Measurements from ENCODE around the gene OTOL1. TPM values are rescaled to one million over a fixed set of nuclear protein-coding genes. Genes with fewer than 3 reads are reported as not detected.

The OTOL1 gene
- polyA plus RNA-seq, 4 donors, result not detected

- Histone ChIP-seq H3K4me1 (ENCODE audit: control insufficient read depth in 3 of 3, insufficient read depth in 2 of 3, low read depth in 1 of 3, low read length in 2 of 3) (no peaks in the 10 kb centered on the region), H3K27ac (ENCODE audit: low read depth in 1 of 3, low read length in 2 of 3) (no peak overlapping the region), H3K4me3 (ENCODE audit: low read depth in 1 of 3, low read length in 3 of 3) (no peak overlapping the region), H3K27me3 (ENCODE audit: control insufficient read depth in 3 of 3, insufficient read depth in 3 of 3, low read length in 3 of 3) (no peaks in the 10 kb centered on the region), H3K36me3 (ENCODE audit: control insufficient read depth in 3 of 3, insufficient read depth in 2 of 3, low read depth in 1 of 3, low read length in 3 of 3) (no peaks in the 10 kb centered on the region), H3K9me3 (ENCODE audit: control insufficient read depth in 2 of 2, insufficient read depth in 1 of 2, low read depth in 1 of 2, low read length in 1 of 2) (no peaks in the 10 kb centered on the region)
- FAIRE-seq, result no peak
- DNase-seq, result peak in 1 of 2 donors; percentile 4
- WGBS, 3 donors, result 38 to 61% (median 50%) methylated on average over 2 of the region's 2 CpGs
These were observed 12.4 kb downstream of the OTOL1 start for GRCh38 chr3:161508852-161509477.

GRCh38 chr3:161510510-161511260 lies 14.1 kb downstream of the OTOL1 start:
- no peaks in the 10 kb centered on the region for H3K4me1 ChIP-seq (ENCODE audit: control insufficient read depth in 3 of 3, insufficient read depth in 2 of 3, low read depth in 1 of 3, low read length in 2 of 3)
- no peak for FAIRE-seq
- no peak overlapping the region for H3K27ac ChIP-seq (ENCODE audit: low read depth in 1 of 3, low read length in 2 of 3)
- no peaks in the 10 kb centered on the region for H3K27me3 ChIP-seq (ENCODE audit: control insufficient read depth in 3 of 3, insufficient read depth in 3 of 3, low read length in 3 of 3)
- 71 to 81% (median 73%) methylated on average over 6 of the region's 6 CpGs for WGBS, 3 donors
- H3K36me3 ChIP-seq (ENCODE audit: control insufficient read depth in 3 of 3, insufficient read depth in 2 of 3, low read depth in 1 of 3, low read length in 3 of 3), result no peaks in the 10 kb centered on the region
- H3K4me3 ChIP-seq (ENCODE audit: low read depth in 1 of 3, low read length in 3 of 3), result no peak overlapping the region
- no peak for DNase-seq
- H3K9me3 ChIP-seq (ENCODE audit: control insufficient read depth in 2 of 2, insufficient read depth in 1 of 2, low read depth in 1 of 2, low read length in 1 of 2), result no peaks in the 10 kb centered on the region

- no peak overlapping the region for H3K27ac ChIP-seq (ENCODE audit: low read depth in 1 of 3, low read length in 2 of 3)
- no peaks in the 10 kb centered on the region for H3K36me3 ChIP-seq (ENCODE audit: control insufficient read depth in 3 of 3, insufficient read depth in 2 of 3, low read depth in 1 of 3, low read length in 3 of 3)
- 78 to 92% (median 85%) methylated on average over 1 of the region's 1 CpG for WGBS, 3 donors
- FAIRE-seq, result no peak
- no peaks in the 10 kb centered on the region for H3K4me1 ChIP-seq (ENCODE audit: control insufficient read depth in 3 of 3, insufficient read depth in 2 of 3, low read depth in 1 of 3, low read length in 2 of 3)
- H3K27me3 ChIP-seq (ENCODE audit: control insufficient read depth in 3 of 3, insufficient read depth in 3 of 3, low read length in 3 of 3), result no peaks in the 10 kb centered on the region
- H3K4me3 ChIP-seq (ENCODE audit: low read depth in 1 of 3, low read length in 3 of 3), result no peak overlapping the region
- no peaks in the 10 kb centered on the region for H3K9me3 ChIP-seq (ENCODE audit: control insufficient read depth in 2 of 2, insufficient read depth in 1 of 2, low read depth in 1 of 2, low read length in 1 of 2)
- DNase-seq, result no peak
These were observed 27.3 kb downstream of the OTOL1 start for GRCh38 chr3:161523916-161524315.

- FAIRE-seq (no peak), DNase-seq (no peak)
- H3K4me3 ChIP-seq (ENCODE audit: low read depth in 1 of 3, low read length in 3 of 3), result no peak overlapping the region
- WGBS, 3 donors, result 33 to 82% (median 48%) methylated on average over 1 of the region's 1 CpG
- no peaks in the 10 kb centered on the region for H3K9me3 ChIP-seq (ENCODE audit: control insufficient read depth in 2 of 2, insufficient read depth in 1 of 2, low read depth in 1 of 2, low read length in 1 of 2)
- H3K4me1 ChIP-seq (ENCODE audit: control insufficient read depth in 3 of 3, insufficient read depth in 2 of 3, low read depth in 1 of 3, low read length in 2 of 3), result no peaks in the 10 kb centered on the region
- no peaks in the 10 kb centered on the region for H3K36me3 ChIP-seq (ENCODE audit: control insufficient read depth in 3 of 3, insufficient read depth in 2 of 3, low read depth in 1 of 3, low read length in 3 of 3)
- H3K27ac ChIP-seq (ENCODE audit: low read depth in 1 of 3, low read length in 2 of 3), result no peak overlapping the region
- no peaks in the 10 kb centered on the region for H3K27me3 ChIP-seq (ENCODE audit: control insufficient read depth in 3 of 3, insufficient read depth in 3 of 3, low read length in 3 of 3)
These were observed 35.3 kb downstream of the OTOL1 start for GRCh38 chr3:161531930-161532329.

- H3K4me1 ChIP-seq (ENCODE audit: control insufficient read depth in 3 of 3, insufficient read depth in 2 of 3, low read depth in 1 of 3, low read length in 2 of 3), result no peaks in the 10 kb centered on the region
- 69 to 88% (median 70%) methylated on average over 1 of the region's 1 CpG for WGBS, 3 donors
- H3K27ac ChIP-seq (ENCODE audit: low read depth in 1 of 3, low read length in 2 of 3), result no peak overlapping the region
- H3K36me3 ChIP-seq (ENCODE audit: control insufficient read depth in 3 of 3, insufficient read depth in 2 of 3, low read depth in 1 of 3, low read length in 3 of 3), result no peaks in the 10 kb centered on the region
- FAIRE-seq, result no peak
- DNase-seq, result no peak
- no peak overlapping the region for H3K4me3 ChIP-seq (ENCODE audit: low read depth in 1 of 3, low read length in 3 of 3)
- no peaks in the 10 kb centered on the region for H3K9me3 ChIP-seq (ENCODE audit: control insufficient read depth in 2 of 2, insufficient read depth in 1 of 2, low read depth in 1 of 2, low read length in 1 of 2)
- no peaks in the 10 kb centered on the region for H3K27me3 ChIP-seq (ENCODE audit: control insufficient read depth in 3 of 3, insufficient read depth in 3 of 3, low read length in 3 of 3)
These were observed 44.0 kb downstream of the OTOL1 start for GRCh38 chr3:161540594-161540993.

- Histone ChIP-seq H3K27ac (ENCODE audit: low read depth in 1 of 3, low read length in 2 of 3) (no peak overlapping the region), H3K36me3 (ENCODE audit: control insufficient read depth in 3 of 3, insufficient read depth in 2 of 3, low read depth in 1 of 3, low read length in 3 of 3) (no peaks in the 10 kb centered on the region), H3K27me3 (ENCODE audit: control insufficient read depth in 3 of 3, insufficient read depth in 3 of 3, low read length in 3 of 3) (no peaks in the 10 kb centered on the region), H3K4me3 (ENCODE audit: low read depth in 1 of 3, low read length in 3 of 3) (no peak overlapping the region), H3K9me3 (ENCODE audit: control insufficient read depth in 2 of 2, insufficient read depth in 1 of 2, low read depth in 1 of 2, low read length in 1 of 2) (no peaks in the 10 kb centered on the region), H3K4me1 (ENCODE audit: control insufficient read depth in 3 of 3, insufficient read depth in 2 of 3, low read depth in 1 of 3, low read length in 2 of 3) (no peaks in the 10 kb centered on the region)
- FAIRE-seq (no peak), DNase-seq (no peak)
- 83 to 95% (median 84%) methylated on average over 1 of the region's 1 CpG for WGBS, 3 donors
These were observed 49.2 kb downstream of the OTOL1 start for GRCh38 chr3:161545824-161546223.

- Histone ChIP-seq H3K9me3 (ENCODE audit: control insufficient read depth in 2 of 2, insufficient read depth in 1 of 2, low read depth in 1 of 2, low read length in 1 of 2) (no peaks in the 10 kb centered on the region), H3K27ac (ENCODE audit: low read depth in 1 of 3, low read length in 2 of 3) (no peak overlapping the region), H3K27me3 (ENCODE audit: control insufficient read depth in 3 of 3, insufficient read depth in 3 of 3, low read length in 3 of 3) (peaks cover 0 to 4% (median 0%) of the 10 kb centered on the region in 3 donors), H3K4me1 (ENCODE audit: control insufficient read depth in 3 of 3, insufficient read depth in 2 of 3, low read depth in 1 of 3, low read length in 2 of 3) (no peaks in the 10 kb centered on the region), H3K4me3 (ENCODE audit: low read depth in 1 of 3, low read length in 3 of 3) (no peak overlapping the region), H3K36me3 (ENCODE audit: control insufficient read depth in 3 of 3, insufficient read depth in 2 of 3, low read depth in 1 of 3, low read length in 3 of 3) (no peaks in the 10 kb centered on the region)
- WGBS, 3 donors, result 44 to 72% (median 67%) methylated on average over 4 of the region's 4 CpGs
- FAIRE-seq (no peak), DNase-seq (peak in 1 of 2 donors; percentile 14)
These were observed 51.7 kb downstream of the OTOL1 start for GRCh38 chr3:161548301-161548700.

GRCh38 chr3:161549261-161549660 lies 52.7 kb downstream of the OTOL1 start:
- WGBS, 3 donors, result 63 to 86% (median 68%) methylated on average over 1 of the region's 1 CpG
- no peak for FAIRE-seq

More at GRCh38 chr3:161549261-161549660, 52.7 kb downstream of the OTOL1 start:
- Histone ChIP-seq H3K27me3 (ENCODE audit: control insufficient read depth in 3 of 3, insufficient read depth in 3 of 3, low read length in 3 of 3) (peaks cover 0 to 4% (median 0%) of the 10 kb centered on the region in 3 donors), H3K4me1 (ENCODE audit: control insufficient read depth in 3 of 3, insufficient read depth in 2 of 3, low read depth in 1 of 3, low read length in 2 of 3) (no peaks in the 10 kb centered on the region), H3K4me3 (ENCODE audit: low read depth in 1 of 3, low read length in 3 of 3) (no peak overlapping the region), H3K27ac (ENCODE audit: low read depth in 1 of 3, low read length in 2 of 3) (no peak overlapping the region), H3K36me3 (ENCODE audit: control insufficient read depth in 3 of 3, insufficient read depth in 2 of 3, low read depth in 1 of 3, low read length in 3 of 3) (no peaks in the 10 kb centered on the region), H3K9me3 (ENCODE audit: control insufficient read depth in 2 of 2, insufficient read depth in 1 of 2, low read depth in 1 of 2, low read length in 1 of 2) (no peaks in the 10 kb centered on the region)
- DNase-seq, result no peak
